H1 (cell line): ENCODE results near the gene ADCY9. TPM values are rescaled to one million over a fixed set of nuclear protein-coding genes. Genes with fewer than 3 reads are reported as not detected.

Source experiments
- CTCF ChIA-PET: fragments of 300-600 bp; sonication (Branson Sonifier 250); formaldehyde crosslinking; loops from one replicate; lab custom pipeline; 2021; ENCODE audit not compliant: partially characterized antibody; lab: Charles Lee
- POLR2A ChIA-PET: fragments of 300-600 bp; sonication (Branson Sonifier 250); formaldehyde crosslinking; loops from one replicate; lab custom pipeline; 2021; ENCODE audit warnings: inconsistent platforms; ENCODE audit not compliant: partially characterized antibody; lab: Charles Lee
- DNase-seq, 2 experiments: peaks; one replicate each; pipeline versions ENCODE4 v3.0.0 to v3.0.0-alpha.2; 2010 to 2022; ENCODE audit warnings: low spot score in 2 of 2, low read depth in 1 of 2, mixed read lengths in 1 of 2
- FAIRE-seq: peaks from 2 replicates; lab custom pipeline; 2011; peaks lifted over from hg19 to GRCh38; lab: Jason Lieb, UNC
- H2AFZ ChIP-seq: 2 replicates; pipeline ENCODE4 v1.8.1; 2012; ENCODE audit warnings: low read length, inconsistent platforms
- H2AK5ac ChIP-seq: 2 replicates; pipeline ENCODE4 v1.6.1; 2013; ENCODE audit warnings: low read depth, low read length
- H2BK120ac ChIP-seq: replicated peaks from 2 replicates; pipeline ENCODE3; 2013; ENCODE audit warnings: low read depth, low read length, inconsistent platforms
- H2BK12ac ChIP-seq: 2 replicates; pipeline ENCODE4 v1.6.1; 2013; ENCODE audit warnings: low read depth, low read length
- H2BK15ac ChIP-seq: 2 replicates; pipeline ENCODE4 v1.6.1; 2013; ENCODE audit warnings: low read length
- H2BK20ac ChIP-seq: 2 replicates; pipeline ENCODE4 v1.6.1; 2013; ENCODE audit warnings: low read length
- H2BK5ac ChIP-seq: 2 replicates; pipeline ENCODE4 v1.6.1; 2013; ENCODE audit warnings: low read depth, low read length
- H3K14ac ChIP-seq: 2 replicates; pipeline ENCODE4 v1.6.1; 2013; ENCODE audit warnings: inconsistent platforms; ENCODE audit not compliant: insufficient read length
- H3K18ac ChIP-seq: 2 replicates; pipeline ENCODE4 v1.6.1; 2013; ENCODE audit warnings: low read length; ENCODE audit errors: extremely low read depth
- H3K23ac ChIP-seq: 2 replicates; pipeline ENCODE4 v1.6.1; 2013; ENCODE audit warnings: inconsistent platforms; ENCODE audit not compliant: insufficient read length
- H3K23me2 ChIP-seq: 2 replicates; pipeline ENCODE4 v1.6.1; 2013; ENCODE audit warnings: low read depth, low read length
- H3K27ac ChIP-seq: 2 replicates; pipeline ENCODE4 v1.6.1; 2011; ENCODE audit warnings: low read depth, low read length, inconsistent platforms
- H3K27me3 ChIP-seq, 4 experiments: replicated peaks in 1 of 4; 1 replicate in 1 of 4; 2 replicates in 3 of 4; pipeline versions ENCODE4 v1.6.1 to v1.8.1; 2011 to 2013; ENCODE audit warnings: low read length in 3 of 4, mild to moderate bottlenecking in 3 of 4, inconsistent platforms in 2 of 4, mixed read lengths in 2 of 4, moderate library complexity in 1 of 4; ENCODE audit not compliant: control insufficient read depth in 3 of 4, insufficient read depth in 3 of 4; ENCODE audit errors: extremely low read depth in 1 of 4
- H3K36me3 ChIP-seq, 4 experiments: 2 replicates each; pipeline versions ENCODE4 v1.6.1 to v1.8.1; 2011 to 2013; ENCODE audit warnings: mild to moderate bottlenecking in 4 of 4, low read length in 3 of 4, moderate library complexity in 2 of 4, control low read depth in 1 of 4, inconsistent platforms in 1 of 4; ENCODE audit not compliant: insufficient read depth in 4 of 4, control insufficient read depth in 2 of 4
- H3K4ac ChIP-seq: replicated peaks from 2 replicates; pipeline ENCODE3; 2013; ENCODE audit warnings: low read length, low read depth, mixed read lengths, inconsistent platforms; ENCODE audit not compliant: insufficient read length
- H3K4me1 ChIP-seq, 4 experiments: replicated peaks in 1 of 4; 1 replicate in 1 of 4; 2 replicates in 3 of 4; pipeline versions ENCODE4 v1.6.1 to v1.8.1; 2011 to 2013; ENCODE audit warnings: low read length in 3 of 4, inconsistent platforms in 2 of 4, mixed read lengths in 1 of 4; ENCODE audit not compliant: insufficient read depth in 4 of 4, control insufficient read depth in 3 of 4
- H3K4me2 ChIP-seq, 2 experiments: 2 replicates each; pipeline versions ENCODE4 v1.6.1 to v1.8.1; 2011 to 2013; ENCODE audit warnings: low read depth in 2 of 2, low read length in 2 of 2, control low read depth in 1 of 2, inconsistent platforms in 1 of 2, mild to moderate bottlenecking in 1 of 2; ENCODE audit not compliant: insufficient read depth in 1 of 2
- H3K4me3 ChIP-seq, 4 experiments: fragments of 200-600, 300-600 bp in 1 of 4; sonication (generic), shearing (Covaris generic), sonication (Bioruptor Twin) in 1 of 4; 2 replicates each; pipeline versions ENCODE4 v1.5.1 to v1.8.1; 2011 to 2016; ENCODE audit warnings: low read length in 4 of 4, low read depth in 3 of 4, control low read depth in 2 of 4, inconsistent platforms in 2 of 4, mild to moderate bottlenecking in 2 of 4, mixed read lengths in 1 of 4, moderate library complexity in 1 of 4; ENCODE audit not compliant: insufficient read depth in 2 of 4; ENCODE audit errors: extremely low read depth in 1 of 4
- H3K56ac ChIP-seq: replicated peaks from 2 replicates; pipeline ENCODE3; 2013; ENCODE audit warnings: low read depth, mild to moderate bottlenecking, mixed read lengths, low read length, inconsistent platforms; ENCODE audit not compliant: insufficient read length
- H3K79me1 ChIP-seq: 2 replicates; pipeline ENCODE4 v1.6.1; 2013; ENCODE audit warnings: low read depth, low read length, control low read depth
- H3K79me2 ChIP-seq, 2 experiments: 2 replicates each; pipeline versions ENCODE4 v1.6.1 to v1.8.1; 2012 to 2013; ENCODE audit warnings: low read length in 2 of 2, mild to moderate bottlenecking in 2 of 2, inconsistent platforms in 1 of 2; ENCODE audit not compliant: insufficient read depth in 2 of 2, control insufficient read depth in 1 of 2
- H3K9ac ChIP-seq, 4 experiments: replicated peaks in 1 of 4; 1 replicate in 1 of 4; 2 replicates in 3 of 4; pipeline versions ENCODE4 v1.6.1 to v1.8.1; 2011 to 2013; ENCODE audit warnings: low read depth in 3 of 4, low read length in 3 of 4, control low read depth in 2 of 4, mild to moderate bottlenecking in 2 of 4, moderate library complexity in 2 of 4, inconsistent platforms in 1 of 4; ENCODE audit errors: extremely low read depth in 1 of 4
- H3K9me3 ChIP-seq, 2 experiments: 2 replicates each; pipeline versions ENCODE4 v1.6.1 to v1.8.1; 2012 to 2013; ENCODE audit warnings: mild to moderate bottlenecking in 2 of 2, moderate library complexity in 2 of 2, control low read depth in 1 of 2, inconsistent platforms in 1 of 2, low read depth in 1 of 2, low read length in 1 of 2, mixed read lengths in 1 of 2; ENCODE audit not compliant: insufficient read depth in 2 of 2
- H4K20me1 ChIP-seq, 2 experiments: replicated peaks in 1 of 2; 2 replicates each; pipeline versions ENCODE3 to v1.8.1; 2011 to 2013; ENCODE audit warnings: inconsistent platforms in 2 of 2, low read length in 2 of 2, mild to moderate bottlenecking in 1 of 2; ENCODE audit not compliant: insufficient read depth in 2 of 2, control insufficient read depth in 1 of 2
- H4K5ac ChIP-seq: 2 replicates; pipeline ENCODE4 v1.6.1; 2013; ENCODE audit warnings: low read length, low read depth, mixed read lengths, inconsistent platforms; ENCODE audit not compliant: insufficient read length
- H4K8ac ChIP-seq: 2 replicates; pipeline ENCODE4 v1.8.0; 2013; ENCODE audit warnings: mild to moderate bottlenecking, moderate library complexity, low read length, inconsistent platforms; ENCODE audit not compliant: insufficient read depth; ENCODE audit errors: extremely low read depth
- H4K91ac ChIP-seq: replicated peaks from 2 replicates; pipeline ENCODE3; 2013; ENCODE audit warnings: low read length, mixed read lengths, inconsistent platforms; ENCODE audit not compliant: insufficient read length
- CHD2 ChIP-seq: IDR thresholded peaks from 2 replicates; pipeline ENCODE4 v1.6.1; 2012; ENCODE audit warnings: low read length, improper control_type of control experiment
- CREB1 ChIP-seq: IDR thresholded peaks from 2 replicates; pipeline ENCODE4 v1.6.1; 2012; ENCODE audit warnings: inconsistent platforms
- KDM1A ChIP-seq: fragments of 200-600, 300-600 bp; sonication (generic); IDR thresholded peaks from 2 replicates; pipeline ENCODE4 v1.7.1; 2016; ENCODE audit warnings: mild to moderate bottlenecking, low read length, borderline replicate concordance
- KDM5A ChIP-seq: fragments of 200-600 bp; IDR thresholded peaks from 2 replicates; pipeline ENCODE4 v1.7.1; 2012; ENCODE audit warnings: mild to moderate bottlenecking, low read length, inconsistent platforms, mixed read lengths
- MAFK ChIP-seq: IDR thresholded peaks from 2 replicates; pipeline ENCODE4 v1.6.1; 2012; ENCODE audit warnings: low read depth, mild to moderate bottlenecking, improper control_type of control experiment, low read length
- MAX ChIP-seq: IDR thresholded peaks from 2 replicates; pipeline ENCODE4 v1.6.1; 2012; ENCODE audit warnings: inconsistent platforms
- PHF8 ChIP-seq: fragments of 200-600 bp; sonication (generic); conservative IDR thresholded peaks from 2 replicates; pipeline ENCODE4 v1.7.1; 2012; ENCODE audit warnings: low read depth, mild to moderate bottlenecking, inconsistent platforms, low read length, moderate library complexity
- POU5F1 ChIP-seq: IDR thresholded peaks from 2 replicates; pipeline ENCODE4 v1.6.1; 2011; ENCODE audit warnings: low read depth, mild to moderate bottlenecking, low read length, moderate library complexity
- RFX5 ChIP-seq: IDR thresholded peaks from 2 replicates; pipeline ENCODE4 v1.6.1; 2011; ENCODE audit warnings: low read depth, low read length, improper control_type of control experiment, borderline replicate concordance
- RXRA ChIP-seq: IDR thresholded peaks from 2 replicates; pipeline ENCODE4 v1.6.1; 2011; ENCODE audit warnings: low read depth, mild to moderate bottlenecking, low read length, moderate library complexity; ENCODE audit not compliant: insufficient read depth
- SP2 ChIP-seq: IDR thresholded peaks from 2 replicates; pipeline ENCODE4 v1.6.1; 2012; ENCODE audit warnings: mild to moderate bottlenecking, low read length, inconsistent platforms
- TCF12 ChIP-seq: IDR thresholded peaks from 2 replicates; pipeline ENCODE4 v1.6.1; 2011; ENCODE audit warnings: low read depth, mild to moderate bottlenecking, low read length
- YY1 ChIP-seq: IDR thresholded peaks from 2 replicates; pipeline ENCODE4 v1.6.1; 2011; ENCODE audit warnings: low read depth, mild to moderate bottlenecking, low read length
- WGBS, 2 experiments: shearing (Covaris generic) in 1 of 2; methylation state at CpG; one replicate each; pipeline versions ENCODE4 v1.1.6 to v1.1.7; 2013 to 2015; ENCODE audit warnings: low lambda C conversion rate in 2 of 2, mixed read lengths in 2 of 2, inconsistent platforms in 1 of 2, low coverage in 1 of 2, missing lambda C conversion rate in 1 of 2; ENCODE audit not compliant: insufficient replicate concordance in 2 of 2, insufficient coverage in 1 of 2, insufficient read length in 1 of 2; ENCODE audit errors: extremely low coverage in 1 of 2, missing lambda C conversion rate in 1 of 2; 5-methylcytosine and 5-hydroxymethylcytosine counted together
- polyA plus RNA-seq, 7 experiments: library from polyadenylated mRNA; depleted of rRNA in 3 of 7; stranded (reverse) in 5 of 7; unstranded in 2 of 7; fragments of >200 nt in 5 of 7; fragments of 200-250 nt in 2 of 7; gene quantifications; 1 replicate in 5 of 7; 2 replicates in 1 of 7; 4 replicates in 1 of 7; pipeline versions ENCODE4 v1.2.1 to v1.2.3, GENCODE V29; 2011 to 2013; ENCODE audit warnings: missing spikeins in 2 of 7, mixed read lengths in 2 of 7
- total RNA-seq: library from RNA; stranded (reverse); fragmentation: NEBNext Ultra II Directional; extraction: Animal tissue kit (Norgen Biotek cat#: 25700); gene quantifications from 2 replicates; pipeline ENCODE4 v1.2.1, GENCODE V29; 2021

Gene ADCY9
- total and polyA plus RNA-seq, 2 of the 8 experiments (the other 6 are each of a cell fraction or from before 2014, with no cell fraction given), result 5.4 to 13.1 TPM

GRCh38 chr16:4137438-4137837 is 21.2 kb upstream of the ADCY9 start:
- FAIRE-seq, result no peak
- no peaks in the 10 kb centered on the region for H3K79me2 ChIP-seq
- no peak overlapping the region for H4K91ac ChIP-seq
- peaks cover 3% of the 10 kb centered on the region; the same call in 1 of the 2 replicates for H3K23me2 ChIP-seq
- H3K36me3 ChIP-seq, result no peaks in the 10 kb centered on the region
- peaks cover 0 to 10% (median 6%) of the 10 kb centered on the region in 4 experiments; a peak in 5 of 7 replicates for H3K4me1 ChIP-seq
- no peak overlapping the region for H2BK120ac ChIP-seq
- no peak overlapping the region for H3K18ac ChIP-seq
- H2BK20ac ChIP-seq, result no peak overlapping the region
- no peak overlapping the region for H3K56ac ChIP-seq
- no peak overlapping the region for H3K4me2 ChIP-seq
- H2AFZ ChIP-seq, result no peak overlapping the region
- no peak overlapping the region for H4K8ac ChIP-seq
- H3K23ac ChIP-seq, result no peak overlapping the region
- POLR2A ChIA-PET, result no interaction called here
- no peak for TF ChIP-seq YY1
- TF ChIP-seq RFX5, result no peak
- no peak for TF ChIP-seq KDM5A
- no peak for TF ChIP-seq SP2
- no peak for TF ChIP-seq CREB1
- no peak for TF ChIP-seq POU5F1
- TF ChIP-seq KDM1A, result no peak
- TF ChIP-seq MAFK, result no peak
- no peak for TF ChIP-seq CHD2
- TF ChIP-seq MAX, result no peak
- no peak for TF ChIP-seq TCF12
- TF ChIP-seq RXRA, result no peak
- no peak for TF ChIP-seq PHF8
- TF ChIP-seq, all 59 proteins: peak for 0
- H3K4ac ChIP-seq, result no peak overlapping the region
- H3K4me3 ChIP-seq, result no peak overlapping the region
- H3K79me1 ChIP-seq, result no peaks in the 10 kb centered on the region
- no peak overlapping the region for H3K14ac ChIP-seq
- peaks cover 0 to 6% of the 10 kb centered on the region in 2 experiments for H4K20me1 ChIP-seq
- H4K5ac ChIP-seq, result no peak overlapping the region
- no peak overlapping the region for H3K27ac ChIP-seq
- 93% methylated on average over 3 of the region's 3 CpGs; no CpG with 5 or more reads in 1 of the 2 experiments for WGBS, 2 experiments
- no peak overlapping the region for H2BK15ac ChIP-seq
- H2BK5ac ChIP-seq, result no peak overlapping the region
- DNase-seq, result no peak
- no peak overlapping the region for H2AK5ac ChIP-seq
- H3K27me3 ChIP-seq, result peaks cover 0 to 11% (median 5%) of the 10 kb centered on the region in 4 experiments; a peak in 4 of 7 replicates
- no peak overlapping the region for H3K9ac ChIP-seq
- H3K9me3 ChIP-seq, result 0 out of 4 replicates have a peak, but pooled peaks cover 0 to 4% of the 10 kb centered on the region in 2 experiments
- H2BK12ac ChIP-seq, result 0 out of 2 replicates have a peak overlapping the region, but pooled peaks have one; percentile 50
- CTCF ChIA-PET, result interaction anchor here (0.7 kb wide), 1 partner anchor 170 kb away, joined by 3 read pairs; no protein-coding TSS in a partner anchor
